GM12878 (cell line): Measurements from ENCODE around the gene PRKAA1. TPM values are rescaled to one million over a fixed set of nuclear protein-coding genes. Genes with fewer than 3 reads are reported as not detected.
A peak's percentile ranks its signal among the peaks of the same experiment; 100 is the strongest.

Source experiments
- ATAC-seq: fragments of 200-7000 bp; cut with Tn5 transposase; 3 replicates; pipeline ENCODE4 v1.9.1; 2020; ENCODE audit warnings: mild to moderate bottlenecking, moderate library complexity
- BruUV-seq: library from RNA; stranded (reverse); fragments of 400-500 nt; replicated peaks from 2 replicates; lab custom pipeline; 2021; lab: Mats Ljungman, UMichigan
- CTCF ChIA-PET: fragments of 300-600 bp; sonication (Branson Sonifier 250); formaldehyde crosslinking; extraction: SDS; loops from one replicate; lab custom pipeline; 2021; ENCODE audit warnings: inconsistent platforms; lab: Yijun Ruan, JAX
- POLR2A ChIA-PET: fragments of 350-600 bp; formaldehyde crosslinking; extraction: SDS; loops from one replicate; lab custom pipeline; 2021; ENCODE audit warnings: inconsistent platforms; lab: Charles Lee
- RAD21 ChIA-PET: fragments of 300-600 bp; sonication (Branson Sonifier 250); formaldehyde crosslinking; loops from one replicate; lab custom pipeline; 2023; ENCODE audit warnings: antibody characterized with exemption; ENCODE audit not compliant: unreplicated experiment; lab: Charles Lee
- SMC1A ChIA-PET: fragments of 300-600 bp; sonication (Branson Sonifier 250); formaldehyde crosslinking; loops from one replicate; lab custom pipeline; 2023; ENCODE audit not compliant: unreplicated experiment, uncharacterized antibody; lab: Charles Lee
- DNase-seq: peaks from one replicate; pipeline ENCODE4 v3.0.0-alpha.2; 2011; ENCODE audit warnings: low read depth, low spot score
- FAIRE-seq: peaks from 3 replicates; lab custom pipeline; 2011; peaks lifted over from hg19 to GRCh38; lab: Jason Lieb, UNC
- H2AFZ ChIP-seq: 2 replicates; pipeline ENCODE4 v1.6.0; 2011; ENCODE audit warnings: low read depth, low read length, control low read depth; ENCODE audit not compliant: control insufficient read depth
- H3K27ac ChIP-seq: 2 replicates; pipeline ENCODE4 v1.5.1; 2011; ENCODE audit warnings: control low read depth; ENCODE audit not compliant: control insufficient read depth, insufficient read depth
- H3K27me3 ChIP-seq, 2 experiments: replicated peaks in 1 of 2; 2 replicates each; pipeline versions ENCODE4 v1.6.0 to v1.6.1; 2011; ENCODE audit warnings: low read length in 1 of 2; ENCODE audit not compliant: control insufficient read depth in 2 of 2, insufficient read depth in 2 of 2
- H3K36me3 ChIP-seq, 2 experiments: 2 replicates each; pipeline ENCODE4 v1.5.1; 2011; ENCODE audit warnings: low read length in 1 of 2; ENCODE audit not compliant: control insufficient read depth in 2 of 2, insufficient read depth in 2 of 2
- H3K4me1 ChIP-seq: 2 replicates; pipeline ENCODE4 v1.6.1; 2011; ENCODE audit warnings: mild to moderate bottlenecking, low read length, moderate library complexity, mixed read lengths; ENCODE audit not compliant: control insufficient read depth, insufficient read depth
- H3K4me2 ChIP-seq: 2 replicates; pipeline ENCODE4 v1.6.0; 2011; ENCODE audit warnings: control low read depth; ENCODE audit not compliant: control insufficient read depth, insufficient read depth
- H3K4me3 ChIP-seq: fragments of 200-600 bp; sonication (generic); 2 replicates; pipeline ENCODE4 v1.5.1; 2016
- H3K79me2 ChIP-seq: 2 replicates; pipeline ENCODE4 v1.6.0; 2011; ENCODE audit warnings: low read length; ENCODE audit not compliant: control insufficient read depth, insufficient read depth
- H3K9ac ChIP-seq: 2 replicates; pipeline ENCODE4 v1.8.0; 2011; ENCODE audit warnings: low read length, control low read depth, mixed read lengths; ENCODE audit not compliant: control insufficient read depth, insufficient read depth
- H3K9me3 ChIP-seq: replicated peaks from 3 replicates; pipeline ENCODE4 v1.5.1; 2011; ENCODE audit warnings: mild to moderate bottlenecking, low read length; ENCODE audit not compliant: control insufficient read depth, insufficient read depth
- H4K20me1 ChIP-seq: 2 replicates; pipeline ENCODE4 v1.6.0; 2011; ENCODE audit not compliant: control insufficient read depth, insufficient read depth
- ASH2L ChIP-seq: fragments of 300-600, 200-600 bp; sonication (generic); IDR thresholded peaks from 2 replicates; pipeline ENCODE4 v1.6.1; 2017; ENCODE audit warnings: low read depth, mild to moderate bottlenecking, borderline replicate concordance
- BMI1 ChIP-seq: fragments of 450-650 bp; IDR thresholded peaks from 2 replicates; pipeline ENCODE4 v1.6.1; 2016; ENCODE audit warnings: mild to moderate bottlenecking, moderate library complexity, borderline replicate concordance
- BRCA1 ChIP-seq: IDR thresholded peaks from 2 replicates; pipeline ENCODE4 v1.6.1; 2011; ENCODE audit warnings: low read depth, low read length, improper control_type of control experiment
- CBFB ChIP-seq: IDR thresholded peaks from 2 replicates; pipeline ENCODE4 v1.6.1; 2016; ENCODE audit warnings: antibody characterized with exemption, low read depth
- FOXK2 ChIP-seq: fragments of 450-650 bp; IDR thresholded peaks from 2 replicates; pipeline ENCODE4 v1.6.1; 2017; ENCODE audit warnings: mild to moderate bottlenecking, moderate library complexity
- MYB ChIP-seq: fragments of 150-350 bp; IDR thresholded peaks from 2 replicates; pipeline ENCODE4 v1.6.1; 2014; ENCODE audit warnings: mild to moderate bottlenecking, low read depth, low read length, borderline replicate concordance
- SPI1 ChIP-seq: IDR thresholded peaks from 2 replicates; pipeline ENCODE4 v1.6.1; 2011; ENCODE audit warnings: low read depth, mild to moderate bottlenecking, low read length, moderate library complexity, borderline replicate concordance; ENCODE audit not compliant: insufficient read depth
- TBL1XR1 ChIP-seq: IDR thresholded peaks from 2 replicates; pipeline ENCODE4 v1.6.1; 2012; ENCODE audit warnings: low read depth, low read length, improper control_type of control experiment
- TCF3 ChIP-seq: IDR thresholded peaks from 2 replicates; pipeline ENCODE4 v1.6.1; 2012; ENCODE audit warnings: low read depth, mild to moderate bottlenecking, low read length, borderline replicate concordance; ENCODE audit not compliant: insufficient read depth
- ZNF207 ChIP-seq: fragments of 450-650 bp; IDR thresholded peaks from 2 replicates; pipeline ENCODE4 v1.6.1; 2014; ENCODE audit warnings: antibody characterized with exemption, mild to moderate bottlenecking, borderline replicate concordance
- ZZZ3 ChIP-seq: IDR thresholded peaks from 2 replicates; pipeline ENCODE4 v1.6.1; 2011; ENCODE audit warnings: low read depth; ENCODE audit not compliant: control insufficient read depth, insufficient read length
- WGBS: methylation state at CpG from one replicate; pipeline ENCODE4 v1.1.6; 2016; ENCODE audit warnings: low lambda C conversion rate; ENCODE audit not compliant: insufficient replicate concordance, insufficient coverage; ENCODE audit errors: missing lambda C conversion rate; 5-methylcytosine and 5-hydroxymethylcytosine counted together
- in situ Hi-C: fragments of 300-500 bp; cut with MboI; formaldehyde crosslinking; loops from 9 replicates; pipeline ENCODE4 v1.14.3; 2018; ENCODE audit warnings: mixed read lengths
- intact Hi-C: fragments of 100-400 bp; cut with micrococcal nuclease; formaldehyde crosslinking; loops from one replicate; pipeline ENCODE4 v1.14.2; 2022; ENCODE audit not compliant: unreplicated experiment
- polyA plus RNA-seq, 11 experiments: library from polyadenylated mRNA; depleted of rRNA in 4 of 11; unstranded in 6 of 11; stranded (reverse) in 5 of 11; fragments of >200 nt; fragmentation: Nextera tagmentation in 4 of 11; fragmentation: Illumina TruSeq in 1 of 11; extraction: Ambion mirVana in 4 of 11; extraction: Trizol in 1 of 11; gene quantifications; 1 replicate in 1 of 11; 2 replicates in 10 of 11; pipeline versions ENCODE4 v1.2.1 to v1.2.3, GENCODE V29; 2011 to 2016; ENCODE audit warnings: inconsistent platforms in 2 of 11, missing spikeins in 2 of 11, low read depth in 1 of 11
- total RNA-seq, 4 experiments: library from RNA; depleted of rRNA in 3 of 4; stranded (reverse); fragments of >200 nt in 3 of 4; fragmentation: Illumina TruSeq in 1 of 4; extraction: Trizol in 1 of 4; gene quantifications; 2 replicates each; pipeline versions ENCODE4 v1.2.1 to v1.2.3, GENCODE V29; 2013 to 2021
- TF ChIP-seq, protein P1 (sequence below): fragments of 450-650 bp; IDR thresholded peaks from 2 replicates; pipeline ENCODE4 v1.6.1; 2018; ENCODE audit warnings: mild to moderate bottlenecking, low read depth, moderate library complexity; ENCODE audit not compliant: partially characterized antibody
- TF ChIP-seq, protein P2 (sequence below): IDR thresholded peaks from 2 replicates; pipeline ENCODE4 v1.6.1; 2012; ENCODE audit warnings: low read depth, low read length, improper control_type of control experiment
- TF ChIP-seq, protein P3 (sequence below): fragments of 450-650 bp; IDR thresholded peaks from 2 replicates; pipeline ENCODE4 v1.6.1; 2017; ENCODE audit warnings: mild to moderate bottlenecking, moderate library complexity

The PRKAA1 gene
- total and polyA plus RNA-seq, 10 of the 15 experiments (the other 5 are each of a cell fraction or from before 2014, with no cell fraction given), result 13.6 to 55.5 (median 29.6) TPM

DNA sequence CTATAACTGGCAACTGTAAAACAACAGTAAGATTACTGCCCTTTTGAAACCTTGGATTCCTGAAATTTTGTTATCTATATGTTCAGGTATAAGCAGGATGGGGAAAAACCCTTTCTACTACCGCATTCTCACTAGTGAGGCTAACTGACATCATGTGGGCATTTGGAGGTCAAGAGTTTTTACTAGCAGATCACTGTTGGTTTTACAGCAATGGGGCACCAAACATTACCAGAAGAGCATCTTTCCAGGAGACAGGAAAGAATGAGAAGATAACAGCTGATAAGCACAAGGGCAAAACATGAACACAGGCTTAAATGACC lies 21.6 kb downstream of the PRKAA1 start:
- Histone ChIP-seq H3K27me3 (no peaks in the 10 kb centered on the region), H3K79me2 (peaks cover 12% of the 10 kb centered on the region), H3K4me2 (no peak overlapping the region), H3K9ac (no peak overlapping the region), H3K27ac (no peak overlapping the region), H4K20me1 (no peaks in the 10 kb centered on the region), H3K9me3 (no peaks in the 10 kb centered on the region), H2AFZ (no peak overlapping the region), H3K36me3 (peaks cover 0 to 1% of the 10 kb centered on the region in 2 experiments; a peak in 2 of 4 replicates), H3K4me1 (no peaks in the 10 kb centered on the region; the same call in 1 of the 2 replicates), H3K4me3 (no peak overlapping the region)
- in situ Hi-C loops, result no loop called here
- ChIA-PET SMC1A (interaction anchor here (1.2 to 1.4 kb wide), 2 partner anchors 17 to 56 kb away, joined by 3 to 5 read pairs; no protein-coding TSS in a partner anchor), POLR2A (no interaction called here), CTCF (interaction anchor here (1.0 kb wide), 1 partner anchor 12 kb away, joined by 3 read pairs; no protein-coding TSS in a partner anchor), RAD21 (no interaction called here)
- no peak; the same call in 2 of the 3 replicates for ATAC-seq
- no peak for FAIRE-seq
- WGBS, result 50% methylated on average over 1 of the region's 1 CpG
- DNase-seq, result no peak
- BruUV-seq, result TSS peak; percentile 12
- intact Hi-C loops, result no loop called here
- TF ChIP-seq MYB, result no peak
- no peak for TF ChIP-seq TCF3
- no peak for TF ChIP-seq SPI1
- TF ChIP-seq FOXK2, result no peak
- TF ChIP-seq BMI1, result no peak
- TF ChIP-seq, protein P1, sequence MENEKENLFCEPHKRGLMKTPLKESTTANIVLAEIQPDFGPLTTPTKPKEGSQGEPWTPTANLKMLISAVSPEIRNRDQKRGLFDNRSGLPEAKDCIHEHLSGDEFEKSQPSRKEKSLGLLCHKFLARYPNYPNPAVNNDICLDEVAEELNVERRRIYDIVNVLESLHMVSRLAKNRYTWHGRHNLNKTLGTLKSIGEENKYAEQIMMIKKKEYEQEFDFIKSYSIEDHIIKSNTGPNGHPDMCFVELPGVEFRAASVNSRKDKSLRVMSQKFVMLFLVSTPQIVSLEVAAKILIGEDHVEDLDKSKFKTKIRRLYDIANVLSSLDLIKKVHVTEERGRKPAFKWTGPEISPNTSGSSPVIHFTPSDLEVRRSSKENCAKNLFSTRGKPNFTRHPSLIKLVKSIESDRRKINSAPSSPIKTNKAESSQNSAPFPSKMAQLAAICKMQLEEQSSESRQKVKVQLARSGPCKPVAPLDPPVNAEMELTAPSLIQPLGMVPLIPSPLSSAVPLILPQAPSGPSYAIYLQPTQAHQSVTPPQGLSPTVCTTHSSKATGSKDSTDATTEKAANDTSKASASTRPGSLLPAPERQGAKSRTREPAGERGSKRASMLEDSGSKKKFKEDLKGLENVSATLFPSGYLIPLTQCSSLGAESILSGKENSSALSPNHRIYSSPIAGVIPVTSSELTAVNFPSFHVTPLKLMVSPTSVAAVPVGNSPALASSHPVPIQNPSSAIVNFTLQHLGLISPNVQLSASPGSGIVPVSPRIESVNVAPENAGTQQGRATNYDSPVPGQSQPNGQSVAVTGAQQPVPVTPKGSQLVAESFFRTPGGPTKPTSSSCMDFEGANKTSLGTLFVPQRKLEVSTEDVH, result no peak
- no peak for TF ChIP-seq ASH2L
- TF ChIP-seq, protein P2, sequence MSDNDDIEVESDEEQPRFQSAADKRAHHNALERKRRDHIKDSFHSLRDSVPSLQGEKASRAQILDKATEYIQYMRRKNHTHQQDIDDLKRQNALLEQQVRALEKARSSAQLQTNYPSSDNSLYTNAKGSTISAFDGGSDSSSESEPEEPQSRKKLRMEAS, result no peak
- TF ChIP-seq ZNF207, result no peak
- no peak for TF ChIP-seq BRCA1
- TF ChIP-seq CBFB, result no peak
- TF ChIP-seq ZZZ3, result no peak
- TF ChIP-seq, protein P3, sequence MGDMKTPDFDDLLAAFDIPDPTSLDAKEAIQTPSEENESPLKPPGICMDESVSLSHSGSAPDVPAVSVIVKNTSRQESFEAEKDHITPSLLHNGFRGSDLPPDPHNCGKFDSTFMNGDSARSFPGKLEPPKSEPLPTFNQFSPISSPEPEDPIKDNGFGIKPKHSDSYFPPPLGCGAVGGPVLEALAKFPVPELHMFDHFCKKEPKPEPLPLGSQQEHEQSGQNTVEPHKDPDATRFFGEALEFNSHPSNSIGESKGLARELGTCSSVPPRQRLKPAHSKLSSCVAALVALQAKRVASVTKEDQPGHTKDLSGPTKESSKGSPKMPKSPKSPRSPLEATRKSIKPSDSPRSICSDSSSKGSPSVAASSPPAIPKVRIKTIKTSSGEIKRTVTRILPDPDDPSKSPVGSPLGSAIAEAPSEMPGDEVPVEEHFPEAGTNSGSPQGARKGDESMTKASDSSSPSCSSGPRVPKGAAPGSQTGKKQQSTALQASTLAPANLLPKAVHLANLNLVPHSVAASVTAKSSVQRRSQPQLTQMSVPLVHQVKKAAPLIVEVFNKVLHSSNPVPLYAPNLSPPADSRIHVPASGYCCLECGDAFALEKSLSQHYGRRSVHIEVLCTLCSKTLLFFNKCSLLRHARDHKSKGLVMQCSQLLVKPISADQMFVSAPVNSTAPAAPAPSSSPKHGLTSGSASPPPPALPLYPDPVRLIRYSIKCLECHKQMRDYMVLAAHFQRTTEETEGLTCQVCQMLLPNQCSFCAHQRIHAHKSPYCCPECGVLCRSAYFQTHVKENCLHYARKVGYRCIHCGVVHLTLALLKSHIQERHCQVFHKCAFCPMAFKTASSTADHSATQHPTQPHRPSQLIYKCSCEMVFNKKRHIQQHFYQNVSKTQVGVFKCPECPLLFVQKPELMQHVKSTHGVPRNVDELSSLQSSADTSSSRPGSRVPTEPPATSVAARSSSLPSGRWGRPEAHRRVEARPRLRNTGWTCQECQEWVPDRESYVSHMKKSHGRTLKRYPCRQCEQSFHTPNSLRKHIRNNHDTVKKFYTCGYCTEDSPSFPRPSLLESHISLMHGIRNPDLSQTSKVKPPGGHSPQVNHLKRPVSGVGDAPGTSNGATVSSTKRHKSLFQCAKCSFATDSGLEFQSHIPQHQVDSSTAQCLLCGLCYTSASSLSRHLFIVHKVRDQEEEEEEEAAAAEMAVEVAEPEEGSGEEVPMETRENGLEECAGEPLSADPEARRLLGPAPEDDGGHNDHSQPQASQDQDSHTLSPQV, result no peak
- no peak for TF ChIP-seq TBL1XR1
